HL-60 (cell line): ENCODE results near the gene COPG1.

ENCODE experiments used
- CTCF ChIP-seq: IDR thresholded peaks from one replicate; pipeline ENCODE4 v1.5.1; 2011; ENCODE audit warnings: low read length, control low read depth, inconsistent platforms; ENCODE audit not compliant: insufficient read depth
- POLR2AphosphoS5 ChIP-seq: IDR thresholded peaks from 2 replicates; pipeline ENCODE4 v1.6.1; 2012; ENCODE audit warnings: low read depth
- REST ChIP-seq: IDR thresholded peaks from 2 replicates; pipeline ENCODE4 v1.6.1; 2012; ENCODE audit warnings: low read depth; ENCODE audit not compliant: insufficient replicate concordance

GRCh38 chr3:129304962-129305222 lies 55.5 kb downstream of the COPG1 start:
- no peak for TF ChIP-seq CTCF
- TF ChIP-seq POLR2AphosphoS5: no peak
- TF ChIP-seq REST: no peak
